Endothelial cell (in vitro differentiated cells): ENCODE results near the gene COQ10B. TPM values are rescaled to one million over a fixed set of nuclear protein-coding genes. Genes with fewer than 3 reads are reported as not detected.

Experiments used
- DNase-seq: peaks from one replicate; pipeline ENCODE4 v3.0.0; 2021; ENCODE audit warnings: low spot score
- H3K27ac Mint-ChIP-seq: one replicate; pipeline ENCODE4 v1.8.0; 2021; ENCODE audit warnings: mixed read lengths, inconsistent platforms; ENCODE audit not compliant: unreplicated experiment
- H3K27me3 Mint-ChIP-seq: one replicate; pipeline ENCODE4 v1.8.0; 2021; ENCODE audit warnings: mild to moderate bottlenecking, moderate library complexity, mixed read lengths, inconsistent platforms; ENCODE audit not compliant: unreplicated experiment
- H3K36me3 Mint-ChIP-seq: one replicate; pipeline ENCODE4 v1.8.0; 2021; ENCODE audit warnings: mild to moderate bottlenecking, low read depth, mixed read lengths, inconsistent platforms; ENCODE audit not compliant: unreplicated experiment
- H3K4me1 Mint-ChIP-seq: one replicate; pipeline ENCODE4 v1.8.0; 2021; ENCODE audit warnings: mild to moderate bottlenecking, mixed read lengths, inconsistent platforms; ENCODE audit not compliant: unreplicated experiment
- H3K4me3 Mint-ChIP-seq: one replicate; pipeline ENCODE4 v1.8.0; 2021; ENCODE audit warnings: mild to moderate bottlenecking, mixed read lengths, inconsistent platforms; ENCODE audit not compliant: unreplicated experiment
- H3K9me3 Mint-ChIP-seq: one replicate; pipeline ENCODE4 v1.8.0; 2021; ENCODE audit warnings: mixed read lengths, inconsistent platforms; ENCODE audit not compliant: unreplicated experiment
- total RNA-seq: library from RNA; stranded (reverse); fragmentation: NEBNext Ultra II Directional; extraction: Animal tissue kit (Norgen Biotek cat#: 25700); gene quantifications from one replicate; pipeline ENCODE4 v1.2.1, GENCODE V29; 2021; ENCODE audit not compliant: unreplicated experiment
- TF ChIP-seq, protein P1 (sequence below): fragments of 200-600 bp; sonication (generic); IDR thresholded peaks from one replicate; pipeline ENCODE4 v1.5.0; 2021; ENCODE audit warnings: antibody characterized with exemption; ENCODE audit not compliant: unreplicated experiment

The COQ10B gene
- total RNA-seq, 1 donor from 2014 or later = 22.1 TPM

DNA sequence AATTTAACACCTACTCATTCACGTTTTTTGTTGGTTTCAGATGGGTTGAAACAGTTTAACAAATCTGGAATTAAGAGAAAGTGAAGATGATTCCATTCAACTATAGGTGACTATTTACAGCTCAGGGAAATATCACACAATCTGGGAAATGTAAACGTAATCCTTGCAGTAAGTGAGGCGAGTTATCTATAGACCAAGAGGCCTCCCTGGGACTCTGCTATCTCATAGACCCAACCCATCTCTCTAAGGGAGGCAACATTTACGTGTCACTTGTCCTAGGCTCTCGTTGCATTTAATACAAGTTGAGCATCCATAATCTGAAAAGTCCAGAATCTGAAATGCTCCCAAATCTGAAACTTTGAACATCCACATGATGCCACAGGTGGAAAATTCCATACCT, 60.6 kb downstream of the COQ10B start:
- TF ChIP-seq, protein P1, sequence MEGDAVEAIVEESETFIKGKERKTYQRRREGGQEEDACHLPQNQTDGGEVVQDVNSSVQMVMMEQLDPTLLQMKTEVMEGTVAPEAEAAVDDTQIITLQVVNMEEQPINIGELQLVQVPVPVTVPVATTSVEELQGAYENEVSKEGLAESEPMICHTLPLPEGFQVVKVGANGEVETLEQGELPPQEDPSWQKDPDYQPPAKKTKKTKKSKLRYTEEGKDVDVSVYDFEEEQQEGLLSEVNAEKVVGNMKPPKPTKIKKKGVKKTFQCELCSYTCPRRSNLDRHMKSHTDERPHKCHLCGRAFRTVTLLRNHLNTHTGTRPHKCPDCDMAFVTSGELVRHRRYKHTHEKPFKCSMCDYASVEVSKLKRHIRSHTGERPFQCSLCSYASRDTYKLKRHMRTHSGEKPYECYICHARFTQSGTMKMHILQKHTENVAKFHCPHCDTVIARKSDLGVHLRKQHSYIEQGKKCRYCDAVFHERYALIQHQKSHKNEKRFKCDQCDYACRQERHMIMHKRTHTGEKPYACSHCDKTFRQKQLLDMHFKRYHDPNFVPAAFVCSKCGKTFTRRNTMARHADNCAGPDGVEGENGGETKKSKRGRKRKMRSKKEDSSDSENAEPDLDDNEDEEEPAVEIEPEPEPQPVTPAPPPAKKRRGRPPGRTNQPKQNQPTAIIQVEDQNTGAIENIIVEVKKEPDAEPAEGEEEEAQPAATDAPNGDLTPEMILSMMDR = no peak
- Mint-ChIP-seq H3K27me3 (peaks cover 7% of the 10 kb centered on the region), H3K9me3 (no peaks in the 10 kb centered on the region), H3K4me1 (peaks cover 16% of the 10 kb centered on the region), H3K27ac (no peak overlapping the region), H3K36me3 (peaks cover 4% of the 10 kb centered on the region), H3K4me3 (no peak overlapping the region)
- no peak for DNase-seq

DNA sequence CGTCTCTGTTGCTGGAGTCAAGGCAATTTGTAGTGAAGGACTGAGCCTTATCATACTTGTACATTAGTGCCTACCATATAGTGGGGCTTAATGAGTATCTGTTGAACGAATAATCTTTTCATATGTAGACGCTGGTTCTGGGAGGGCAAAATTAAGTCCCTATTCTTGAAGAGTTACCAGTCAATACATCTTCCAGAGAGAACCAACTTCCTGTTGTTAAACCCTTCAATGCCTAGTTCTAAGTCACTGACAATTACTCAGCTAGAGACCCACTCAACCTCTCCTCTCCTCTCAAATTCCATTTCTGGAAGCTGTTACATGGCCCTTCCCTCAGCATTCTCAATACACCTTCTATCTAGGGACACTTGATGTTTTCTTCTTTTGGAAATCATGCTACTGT, 61.4 kb downstream of the COQ10B start:
- peaks cover 7% of the 10 kb centered on the region for H3K27me3 Mint-ChIP-seq
- no peak for DNase-seq
- H3K4me3 Mint-ChIP-seq = peak overlapping the region; percentile 100
- TF ChIP-seq, protein P1 = no peak
- H3K36me3 Mint-ChIP-seq = peaks cover 4% of the 10 kb centered on the region
- H3K27ac Mint-ChIP-seq = peak overlapping the region; percentile 91
- H3K4me1 Mint-ChIP-seq = peaks cover 16% of the 10 kb centered on the region
- H3K9me3 Mint-ChIP-seq = no peaks in the 10 kb centered on the region

DNA sequence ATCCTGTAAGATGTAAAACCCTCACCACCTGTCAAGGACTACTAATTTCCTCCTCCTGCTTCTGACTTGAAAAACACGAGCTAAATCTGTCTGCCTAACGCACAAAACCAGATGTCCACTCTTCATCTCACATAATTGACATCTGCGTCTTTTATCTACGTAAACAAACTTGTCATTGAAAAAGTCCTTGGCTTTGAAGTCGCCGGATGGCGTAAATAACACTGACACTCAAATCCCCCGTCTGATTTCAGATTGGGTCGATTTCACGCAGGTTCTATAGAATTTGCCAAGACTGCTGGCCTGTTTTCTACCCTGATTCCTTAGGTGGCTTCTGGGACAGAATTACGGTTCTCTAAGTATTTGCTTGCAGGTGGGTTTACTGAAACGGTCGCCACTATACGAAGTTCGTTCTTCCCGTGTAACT, 62.0 kb downstream of the COQ10B start:
- Mint-ChIP-seq H3K27me3 (peaks cover 7% of the 10 kb centered on the region), H3K4me3 (peak overlapping the region; percentile 100), H3K4me1 (peaks cover 16% of the 10 kb centered on the region), H3K36me3 (peaks cover 5% of the 10 kb centered on the region), H3K9me3 (no peaks in the 10 kb centered on the region), H3K27ac (peak overlapping the region; percentile 91)
- TF ChIP-seq, protein P1 = no peak
- DNase-seq = no peak

DNA sequence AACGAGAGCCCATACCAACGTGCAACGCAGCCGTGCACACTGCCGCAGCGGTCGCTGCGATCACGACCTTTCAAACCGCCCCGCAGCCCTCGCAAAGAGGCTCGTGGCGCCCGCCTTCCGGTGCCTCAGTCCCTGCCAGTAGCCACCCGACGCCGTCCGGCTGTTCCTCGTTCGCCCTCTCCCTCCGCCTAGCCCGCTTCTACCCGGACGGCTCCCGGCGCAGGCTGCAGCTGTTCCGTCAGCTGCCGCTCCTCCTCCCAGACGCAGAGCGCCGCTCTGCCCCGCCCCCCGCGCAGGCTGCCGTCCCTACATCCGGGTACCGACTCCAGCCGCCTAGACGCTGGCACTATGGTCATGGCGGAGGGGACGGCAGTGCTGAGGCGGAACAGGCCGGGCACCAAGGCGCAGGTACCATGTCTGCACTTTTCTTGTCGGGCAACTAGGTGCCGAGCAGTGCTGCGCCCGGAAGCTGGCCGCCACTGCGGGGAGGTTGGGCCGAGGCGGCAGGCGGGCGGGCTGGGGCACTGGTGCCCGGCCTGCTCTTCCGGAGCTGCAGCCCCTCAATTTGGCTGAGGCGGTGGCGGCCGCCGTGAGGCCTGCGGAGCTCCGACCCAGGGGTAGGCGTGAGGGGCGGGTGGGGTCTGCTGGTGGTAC, 62.5 kb downstream of the COQ10B start, which contains the start of gene MOB4:
TSS of gene MOB4 (plus strand) at position 328 of the 654 bp plus-strand sequence. CDS start at position 349, 21 bp downstream.
- peak within 1 kb of the TSS; percentile 98 for H3K27ac Mint-ChIP-seq
- TF ChIP-seq, protein P1 = no peak
- H3K4me3 Mint-ChIP-seq = peak within 1 kb of the TSS; percentile 100
- H3K27me3 Mint-ChIP-seq = peaks cover 7% of the 10 kb centered on the region
- peak; percentile 98 for DNase-seq
- peaks cover 16% of the 10 kb centered on the region for H3K4me1 Mint-ChIP-seq
- H3K36me3 Mint-ChIP-seq = peaks cover 9% of the 10 kb centered on the region
- H3K9me3 Mint-ChIP-seq = no peaks in the 10 kb centered on the region

DNA sequence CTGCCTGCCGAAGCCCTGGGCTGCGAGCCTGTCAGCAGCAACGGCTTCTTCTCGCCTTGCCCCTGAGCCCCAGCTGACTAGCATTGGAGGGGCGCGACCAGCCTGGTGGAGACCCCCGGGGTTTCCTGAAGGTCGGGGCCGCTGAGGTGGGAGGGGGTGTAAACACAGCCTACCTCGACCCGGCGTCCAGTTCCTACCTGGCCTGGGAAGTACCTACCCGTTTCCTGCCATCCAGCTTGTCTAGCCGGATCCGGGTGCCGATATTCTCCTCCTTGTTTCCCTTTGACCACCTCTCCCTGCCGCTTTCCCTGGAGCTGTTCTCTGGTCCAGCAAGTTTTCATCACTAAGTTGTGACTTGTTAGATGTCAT, 63.0 kb downstream of the COQ10B start:
- no peaks in the 10 kb centered on the region for H3K9me3 Mint-ChIP-seq
- no peak for DNase-seq

More for the DNA sequence above, 63.0 kb downstream of the COQ10B start:
- peak overlapping the region; percentile 100 for H3K4me3 Mint-ChIP-seq
- TF ChIP-seq, protein P1 = no peak
- H3K27me3 Mint-ChIP-seq = peaks cover 7% of the 10 kb centered on the region
- peaks cover 13% of the 10 kb centered on the region for H3K36me3 Mint-ChIP-seq
- peak overlapping the region; percentile 98 for H3K27ac Mint-ChIP-seq
- peaks cover 19% of the 10 kb centered on the region for H3K4me1 Mint-ChIP-seq
